ENCODE results near the gene MITF. TPM values are rescaled to one million over a fixed set of nuclear protein-coding genes. Genes with fewer than 3 reads are reported as not detected.

The MITF gene
- total RNA-seq, 1 donor from 2014 or later, result 5.8 TPM

DNA sequence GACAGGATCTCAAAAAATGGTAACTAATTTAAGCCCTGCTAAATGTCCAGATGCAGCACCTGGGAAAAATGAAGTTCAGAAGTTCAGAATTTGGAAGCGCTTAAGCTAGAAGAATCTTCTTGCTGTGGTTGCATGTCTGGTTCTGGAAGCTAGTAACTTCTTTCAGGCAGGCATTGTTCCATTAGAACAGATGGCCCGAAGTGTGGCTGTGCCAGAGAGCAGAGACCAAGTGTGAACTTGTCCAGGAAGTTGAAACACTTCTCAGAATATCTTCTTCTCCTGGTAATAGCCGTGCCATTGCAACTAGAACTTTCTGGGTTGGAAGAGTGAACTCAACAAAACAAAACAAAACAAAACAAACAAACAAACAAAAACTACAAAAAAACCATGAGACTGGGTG lies 80.0 kb downstream of the MITF start:
- Mint-ChIP-seq H3K27me3 (ENCODE audit: unreplicated experiment) (no peaks in the 10 kb centered on the region), H3K27ac (ENCODE audit: unreplicated experiment) (no peak overlapping the region), H3K4me3 (ENCODE audit: unreplicated experiment) (no peak overlapping the region), H3K36me3 (ENCODE audit: unreplicated experiment) (no peaks in the 10 kb centered on the region), H3K9me3 (ENCODE audit: unreplicated experiment) (no peaks in the 10 kb centered on the region), H3K4me1 (ENCODE audit: unreplicated experiment) (peaks cover 5% of the 10 kb centered on the region)
- TF ChIP-seq, protein P1, sequence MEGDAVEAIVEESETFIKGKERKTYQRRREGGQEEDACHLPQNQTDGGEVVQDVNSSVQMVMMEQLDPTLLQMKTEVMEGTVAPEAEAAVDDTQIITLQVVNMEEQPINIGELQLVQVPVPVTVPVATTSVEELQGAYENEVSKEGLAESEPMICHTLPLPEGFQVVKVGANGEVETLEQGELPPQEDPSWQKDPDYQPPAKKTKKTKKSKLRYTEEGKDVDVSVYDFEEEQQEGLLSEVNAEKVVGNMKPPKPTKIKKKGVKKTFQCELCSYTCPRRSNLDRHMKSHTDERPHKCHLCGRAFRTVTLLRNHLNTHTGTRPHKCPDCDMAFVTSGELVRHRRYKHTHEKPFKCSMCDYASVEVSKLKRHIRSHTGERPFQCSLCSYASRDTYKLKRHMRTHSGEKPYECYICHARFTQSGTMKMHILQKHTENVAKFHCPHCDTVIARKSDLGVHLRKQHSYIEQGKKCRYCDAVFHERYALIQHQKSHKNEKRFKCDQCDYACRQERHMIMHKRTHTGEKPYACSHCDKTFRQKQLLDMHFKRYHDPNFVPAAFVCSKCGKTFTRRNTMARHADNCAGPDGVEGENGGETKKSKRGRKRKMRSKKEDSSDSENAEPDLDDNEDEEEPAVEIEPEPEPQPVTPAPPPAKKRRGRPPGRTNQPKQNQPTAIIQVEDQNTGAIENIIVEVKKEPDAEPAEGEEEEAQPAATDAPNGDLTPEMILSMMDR (IDR thresholded peaks at IDR 0.05), result no peak
- DNase-seq (ENCODE audit: extremely low spot score, unreplicated experiment), result no peak

DNA sequence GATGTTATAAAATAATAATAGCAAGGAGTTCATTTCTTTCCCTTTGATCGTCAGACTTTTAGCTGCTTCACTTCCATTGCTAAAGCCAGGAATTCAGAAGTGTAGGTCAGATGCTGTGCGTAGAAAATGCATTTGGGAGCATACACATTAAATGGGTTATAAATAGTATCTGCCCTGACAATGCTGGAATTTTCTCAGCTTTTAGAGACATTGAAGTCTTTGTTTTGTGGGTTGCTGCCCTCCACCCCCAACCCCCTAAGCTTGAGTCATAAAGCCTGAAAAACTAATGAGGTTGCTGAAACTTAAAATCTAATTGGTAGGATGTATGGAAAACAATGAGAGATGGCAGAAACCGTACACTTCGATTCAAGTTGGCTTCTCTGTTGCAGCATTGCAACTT lies 81.9 kb downstream of the MITF start:
- no peak overlapping the region for H3K27ac Mint-ChIP-seq (ENCODE audit: unreplicated experiment)
- H3K4me3 Mint-ChIP-seq (ENCODE audit: unreplicated experiment), result no peak overlapping the region
- H3K36me3 Mint-ChIP-seq (ENCODE audit: unreplicated experiment), result no peaks in the 10 kb centered on the region
- H3K9me3 Mint-ChIP-seq (ENCODE audit: unreplicated experiment), result no peaks in the 10 kb centered on the region
- TF ChIP-seq, protein P1 (IDR thresholded peaks at IDR 0.05), result no peak
- no peak for DNase-seq (ENCODE audit: extremely low spot score, unreplicated experiment)
- peaks cover 5% of the 10 kb centered on the region for H3K4me1 Mint-ChIP-seq (ENCODE audit: unreplicated experiment)
- H3K27me3 Mint-ChIP-seq (ENCODE audit: unreplicated experiment), result no peaks in the 10 kb centered on the region

DNA sequence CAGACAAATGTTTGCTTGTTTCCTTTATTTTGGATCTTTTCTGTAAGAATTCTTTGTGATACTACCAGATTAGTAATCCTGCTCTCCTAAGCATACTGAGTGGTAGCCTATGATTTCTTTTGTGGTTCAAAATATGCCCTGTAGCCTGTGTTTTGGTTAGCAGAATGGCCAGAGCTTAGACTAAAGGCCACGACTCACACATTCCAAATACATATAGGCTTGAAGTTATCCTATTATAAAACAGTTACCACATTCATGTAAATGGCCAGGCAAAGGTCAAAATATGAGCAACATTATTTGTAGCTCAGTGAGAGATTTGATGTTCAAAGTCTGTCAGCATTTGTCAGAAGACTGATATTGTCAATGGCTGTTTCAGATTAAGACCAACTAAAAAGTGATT lies 84.5 kb downstream of the MITF start:
- H3K36me3 Mint-ChIP-seq (ENCODE audit: unreplicated experiment), result no peaks in the 10 kb centered on the region
- TF ChIP-seq, protein P1 (IDR thresholded peaks at IDR 0.05), result no peak

DNA sequence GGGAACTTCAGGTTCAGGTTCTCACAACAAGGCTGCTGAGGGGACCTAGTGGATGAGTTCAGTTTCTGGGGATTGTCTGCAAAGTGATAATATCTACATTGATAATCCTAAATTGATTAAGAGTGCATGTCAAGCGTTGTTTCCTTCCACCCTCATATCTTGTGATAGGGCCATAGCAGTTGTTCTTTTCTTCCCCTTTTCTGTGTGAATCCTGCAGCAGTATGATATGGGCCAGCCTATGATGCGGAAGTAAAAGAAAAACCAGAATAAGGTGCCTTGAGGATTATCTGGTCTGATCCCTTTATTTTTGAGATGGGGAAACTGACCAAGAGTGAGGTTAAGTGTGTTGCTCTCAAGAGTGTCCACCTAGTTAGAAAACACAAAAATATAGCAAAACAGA lies 86.2 kb downstream of the MITF start:
- Mint-ChIP-seq H3K9me3 (ENCODE audit: unreplicated experiment) (no peaks in the 10 kb centered on the region), H3K27me3 (ENCODE audit: unreplicated experiment) (no peaks in the 10 kb centered on the region), H3K4me3 (ENCODE audit: unreplicated experiment) (no peak overlapping the region), H3K4me1 (ENCODE audit: unreplicated experiment) (peaks cover 5% of the 10 kb centered on the region), H3K27ac (ENCODE audit: unreplicated experiment) (no peak overlapping the region), H3K36me3 (ENCODE audit: unreplicated experiment) (no peaks in the 10 kb centered on the region)
- DNase-seq (ENCODE audit: extremely low spot score, unreplicated experiment), result no peak
- TF ChIP-seq, protein P1 (IDR thresholded peaks at IDR 0.05), result no peak

More for the DNA sequence above, 84.5 kb downstream of the MITF start:
- H3K4me3 Mint-ChIP-seq (ENCODE audit: unreplicated experiment), result no peak overlapping the region
- DNase-seq (ENCODE audit: extremely low spot score, unreplicated experiment), result no peak
- peaks cover 5% of the 10 kb centered on the region for H3K4me1 Mint-ChIP-seq (ENCODE audit: unreplicated experiment)
- no peaks in the 10 kb centered on the region for H3K9me3 Mint-ChIP-seq (ENCODE audit: unreplicated experiment)
- H3K27ac Mint-ChIP-seq (ENCODE audit: unreplicated experiment), result no peak overlapping the region
- no peaks in the 10 kb centered on the region for H3K27me3 Mint-ChIP-seq (ENCODE audit: unreplicated experiment)

DNA sequence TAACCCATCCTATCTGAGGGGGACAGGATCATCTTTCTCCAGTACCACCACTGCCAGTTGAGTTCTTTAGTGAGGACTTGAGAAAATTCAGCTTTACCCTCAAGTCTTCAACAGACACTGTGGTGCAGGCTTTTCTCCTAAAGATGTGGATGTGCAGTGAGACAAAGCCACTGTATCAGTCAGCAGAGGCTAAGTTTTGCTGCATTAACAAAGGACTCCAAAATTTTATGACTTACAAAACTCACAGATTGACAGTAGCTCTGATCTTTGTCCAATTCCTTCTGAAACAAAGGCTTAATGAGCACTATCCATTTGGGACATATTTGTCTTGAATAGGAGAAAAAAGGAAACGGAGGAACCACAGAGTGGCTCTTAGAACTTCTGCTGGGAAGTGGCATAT lies 87.9 kb downstream of the MITF start:
- Mint-ChIP-seq H3K4me1 (ENCODE audit: unreplicated experiment) (peaks cover 5% of the 10 kb centered on the region), H3K27ac (ENCODE audit: unreplicated experiment) (no peak overlapping the region), H3K4me3 (ENCODE audit: unreplicated experiment) (no peak overlapping the region), H3K27me3 (ENCODE audit: unreplicated experiment) (no peaks in the 10 kb centered on the region), H3K36me3 (ENCODE audit: unreplicated experiment) (no peaks in the 10 kb centered on the region), H3K9me3 (ENCODE audit: unreplicated experiment) (no peaks in the 10 kb centered on the region)
- no peak for DNase-seq (ENCODE audit: extremely low spot score, unreplicated experiment)
- TF ChIP-seq, protein P1 (IDR thresholded peaks at IDR 0.05), result no peak

Data from osteocyte (in vitro differentiated cells).